Vagina (tissue), 2 donors: Measurements from ENCODE around the gene PRDM16.

Experiments
- CTCF ChIP-seq, 3 experiments: fragments of 450-650 bp in 2 of 3; fragments of 200-600 bp in 1 of 3; sonication (generic) in 1 of 3; IDR thresholded peaks; one replicate each; pipeline ENCODE4 v1.5.1; 2017 to 2019; ENCODE audit warnings: antibody characterized with exemption in 3 of 3, mild to moderate bottlenecking in 2 of 3, moderate library complexity in 2 of 3
- POLR2A ChIP-seq, 2 donors: fragments of 450-650 bp; IDR thresholded peaks; one replicate each; pipeline ENCODE4 v1.6.1; 2017; ENCODE audit warnings: antibody characterized with exemption in 2 of 2, mild to moderate bottlenecking in 2 of 2, moderate library complexity in 2 of 2

GRCh38 chr1:3027611-3028371, 41.2 kb upstream of the PRDM16 start:
- TF ChIP-seq CTCF (IDR thresholded peaks at IDR 0.05) (no peak), POLR2A (IDR thresholded peaks at IDR 0.05) (no peak)
